ENCODE results near the gene SLC40A1.

DNA sequence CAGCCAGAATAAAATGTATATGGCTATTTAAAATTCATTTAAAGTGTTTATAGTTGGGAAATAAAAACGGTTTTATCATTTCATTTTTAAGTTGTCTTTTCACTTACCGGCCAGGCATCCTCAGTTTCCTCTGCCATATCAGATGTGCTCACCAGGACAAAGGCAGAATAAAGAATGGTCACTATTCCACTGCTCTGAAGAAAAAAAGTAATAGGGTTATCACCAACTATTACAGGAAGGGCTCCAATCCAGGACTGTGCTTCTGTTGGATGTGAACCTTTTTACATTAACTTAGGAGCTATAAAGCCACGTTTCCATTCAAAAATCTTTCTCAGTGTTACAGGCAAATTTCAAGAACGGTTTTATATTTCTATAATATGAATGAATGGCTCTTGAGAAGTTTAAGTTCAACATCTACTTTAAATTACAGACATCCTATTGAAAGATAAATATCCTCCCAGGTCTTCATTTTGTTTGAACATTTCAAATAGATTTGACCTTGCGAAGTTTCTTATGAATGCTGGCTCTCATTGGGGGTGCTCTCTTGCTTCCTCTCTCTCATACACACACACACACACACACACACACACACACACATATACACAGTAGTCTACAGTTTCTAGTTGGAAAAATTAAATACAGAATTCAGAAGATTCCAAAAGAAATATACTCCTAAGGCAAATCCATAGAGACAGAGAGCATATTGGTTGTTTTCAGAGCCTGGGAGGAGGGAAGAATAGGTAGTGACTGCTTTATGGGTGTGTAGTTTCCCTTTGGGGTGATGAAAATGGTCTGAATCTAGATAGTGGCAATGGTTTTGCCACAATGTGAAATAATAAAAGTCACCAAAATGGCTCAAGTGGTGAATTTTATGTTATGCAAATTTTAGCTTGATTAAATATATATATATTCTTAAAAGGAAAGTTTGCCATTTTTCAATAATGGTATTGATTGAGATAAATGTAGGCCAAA is 2.9 kb upstream of the SLC40A1 start:
- TF ChIP-seq CTCF (IDR thresholded peaks at IDR 0.05) (no peak), POLR2A (IDR thresholded peaks at IDR 0.05) (no peak), POLR2AphosphoS5 (IDR thresholded peaks at IDR 0.05) (no peak)
